Daoy (cell line): ENCODE results near the gene NUP205. TPM values are rescaled to one million over a fixed set of nuclear protein-coding genes. Genes with fewer than 3 reads are reported as not detected.
"Not testable (repeated sequence)": the region's sequence is repeated elsewhere in the genome, so short reads cannot be mapped to it uniquely, and the experiment has no call there.

ENCODE experiments used
- DNase-seq: peaks from one replicate; pipeline ENCODE4 v3.0.0-alpha.2; 2015; ENCODE audit warnings: low read depth
- total RNA-seq: library from RNA; depleted of rRNA; stranded (reverse); fragments of >200 nt; shearing (Covaris generic); gene quantifications from 2 replicates; pipeline ENCODE4 v1.2.3, GENCODE V29; 2014

NUP205 gene
- total RNA-seq, 1 experiment from 2014 or later = 101 TPM

DNA sequence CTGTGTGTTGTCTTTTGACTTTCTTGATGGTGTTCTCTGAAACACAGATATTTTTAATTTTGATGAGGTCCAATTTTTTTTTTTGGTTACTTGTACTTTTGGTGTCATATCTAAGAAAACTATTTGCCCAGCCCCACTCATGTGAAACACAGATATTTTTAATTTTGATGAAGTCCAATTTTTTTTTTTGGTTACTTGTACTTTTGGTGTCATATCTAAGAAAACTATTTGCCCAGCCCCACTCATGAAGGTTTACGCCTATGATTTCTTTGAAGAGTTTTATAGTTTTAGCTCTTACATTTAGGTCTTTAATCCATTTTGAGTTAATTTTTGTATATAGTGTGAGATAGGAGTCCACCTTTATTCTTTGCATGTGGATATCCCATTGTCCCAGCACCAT is 109.9 kb downstream of the NUP205 start:
- DNase-seq = not testable (repeated sequence)

DNA sequence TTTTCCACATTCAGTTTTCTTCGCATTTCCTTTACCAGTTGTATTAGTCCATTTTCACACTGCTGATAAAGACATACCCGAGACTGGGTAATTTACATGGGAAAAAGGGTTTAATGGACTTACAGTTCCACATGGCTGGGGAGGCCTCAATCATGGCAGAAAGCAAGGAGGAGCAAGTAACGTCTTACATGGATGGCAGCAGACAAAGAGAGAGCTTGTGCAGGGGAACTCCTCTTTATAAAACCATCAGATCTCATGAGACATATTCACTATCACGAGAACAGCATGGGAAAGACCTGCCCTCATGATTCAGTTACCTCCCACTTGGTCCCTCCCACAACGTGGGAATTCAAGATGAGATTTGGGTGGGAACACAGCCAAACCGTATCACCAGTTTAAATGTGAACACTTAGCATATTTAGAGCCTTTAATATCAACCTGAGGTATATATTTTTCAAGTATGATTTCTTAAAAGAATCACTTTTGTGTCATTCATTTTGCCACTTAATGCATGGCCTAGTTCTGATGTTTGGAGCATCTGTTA is 111.2 kb downstream of the NUP205 start:
- not testable (repeated sequence) for DNase-seq

DNA sequence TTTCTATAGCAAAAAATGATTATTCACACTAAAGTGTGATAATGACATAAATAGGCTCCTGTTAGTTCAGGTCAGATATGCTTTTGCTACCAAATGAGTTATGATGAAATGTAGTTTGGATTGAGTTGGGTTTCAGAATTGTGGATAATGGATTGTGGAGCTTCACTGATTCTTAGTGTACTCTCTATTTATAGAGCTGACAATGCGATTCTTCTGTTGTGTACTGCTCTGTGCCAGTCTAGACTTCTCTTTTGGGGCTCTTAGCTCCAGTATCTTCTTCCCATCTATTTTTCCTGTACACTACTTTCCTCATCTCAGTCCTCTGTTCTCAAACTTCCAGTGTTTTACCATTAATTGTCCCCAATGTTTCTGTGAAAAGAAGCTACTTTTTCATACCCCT is 112.1 kb downstream of the NUP205 start:
- DNase-seq = no peak

DNA sequence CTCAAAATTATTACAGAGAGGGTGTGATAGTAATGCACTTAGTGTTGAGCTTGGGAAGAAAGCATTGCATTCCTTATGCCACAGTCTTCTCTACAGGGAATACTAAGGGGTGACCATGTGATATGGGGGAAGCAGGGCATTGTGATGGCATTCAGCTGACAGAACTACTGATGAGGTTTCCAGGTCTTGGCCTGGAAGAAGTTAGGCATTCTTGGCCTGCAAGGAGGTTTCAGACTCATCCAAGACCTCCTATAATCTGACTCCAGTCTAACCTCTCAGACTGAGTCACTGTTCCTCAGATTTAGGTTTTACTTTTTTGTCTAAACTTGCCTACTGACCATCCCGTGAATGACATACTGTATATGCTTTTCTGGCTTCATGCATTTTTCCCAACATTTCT is 112.5 kb downstream of the NUP205 start:
- peak; percentile 7 for DNase-seq

DNA sequence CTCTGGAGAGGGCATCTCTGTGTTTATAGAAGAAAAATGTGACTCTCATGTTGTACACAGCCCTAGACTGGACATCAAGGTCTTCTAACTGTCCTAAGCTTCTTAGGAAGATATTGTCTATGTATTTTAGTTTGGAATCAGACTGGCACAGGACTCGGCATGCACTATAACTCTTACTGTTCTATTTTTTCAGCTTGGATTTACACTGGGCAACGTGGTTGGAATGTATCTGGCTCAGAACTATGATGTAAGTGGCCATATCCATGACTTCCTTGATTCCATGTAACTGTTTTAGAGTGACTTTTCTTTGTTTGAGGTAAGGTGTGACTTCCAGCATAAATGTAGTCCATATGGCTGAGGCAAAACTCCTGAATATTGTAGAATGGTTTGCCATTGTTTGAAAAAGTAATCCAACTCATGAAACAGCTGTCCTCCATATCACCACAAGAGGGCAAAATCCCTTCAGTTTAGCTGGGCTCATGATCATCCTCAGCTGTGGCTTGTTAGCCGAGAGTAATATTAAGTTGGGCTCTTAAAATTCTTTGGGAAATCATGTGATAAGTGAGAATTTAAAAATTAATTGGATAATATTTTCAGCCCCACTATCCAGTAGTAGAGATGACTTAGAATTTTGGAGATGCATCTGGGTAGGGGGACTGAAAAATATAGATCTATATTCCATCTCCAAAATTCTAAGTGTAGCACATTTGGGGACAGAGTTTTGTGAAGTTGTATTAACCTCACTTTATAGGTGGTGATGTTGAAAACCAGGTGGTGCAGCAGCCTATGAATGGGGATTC is 115.0 kb downstream of the NUP205 start:
- peak; percentile 63 for DNase-seq

DNA sequence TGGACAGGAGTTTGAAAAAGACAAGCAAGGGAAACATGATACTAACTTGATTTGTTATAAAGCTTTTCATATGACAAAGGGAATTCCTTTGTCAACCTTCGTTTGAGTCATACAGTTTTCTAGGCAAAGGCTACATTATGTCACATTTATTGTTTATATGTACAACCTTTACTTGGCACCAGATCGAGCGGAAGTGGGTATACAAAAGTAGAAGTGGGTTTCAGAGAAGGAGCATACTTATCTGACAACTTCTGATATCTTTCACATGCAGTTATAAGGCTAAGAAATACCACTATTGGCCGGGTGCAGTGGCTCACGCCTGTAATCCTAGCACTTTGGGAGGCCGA is 115.6 kb downstream of the NUP205 start:
- DNase-seq = peak; percentile 64

DNA sequence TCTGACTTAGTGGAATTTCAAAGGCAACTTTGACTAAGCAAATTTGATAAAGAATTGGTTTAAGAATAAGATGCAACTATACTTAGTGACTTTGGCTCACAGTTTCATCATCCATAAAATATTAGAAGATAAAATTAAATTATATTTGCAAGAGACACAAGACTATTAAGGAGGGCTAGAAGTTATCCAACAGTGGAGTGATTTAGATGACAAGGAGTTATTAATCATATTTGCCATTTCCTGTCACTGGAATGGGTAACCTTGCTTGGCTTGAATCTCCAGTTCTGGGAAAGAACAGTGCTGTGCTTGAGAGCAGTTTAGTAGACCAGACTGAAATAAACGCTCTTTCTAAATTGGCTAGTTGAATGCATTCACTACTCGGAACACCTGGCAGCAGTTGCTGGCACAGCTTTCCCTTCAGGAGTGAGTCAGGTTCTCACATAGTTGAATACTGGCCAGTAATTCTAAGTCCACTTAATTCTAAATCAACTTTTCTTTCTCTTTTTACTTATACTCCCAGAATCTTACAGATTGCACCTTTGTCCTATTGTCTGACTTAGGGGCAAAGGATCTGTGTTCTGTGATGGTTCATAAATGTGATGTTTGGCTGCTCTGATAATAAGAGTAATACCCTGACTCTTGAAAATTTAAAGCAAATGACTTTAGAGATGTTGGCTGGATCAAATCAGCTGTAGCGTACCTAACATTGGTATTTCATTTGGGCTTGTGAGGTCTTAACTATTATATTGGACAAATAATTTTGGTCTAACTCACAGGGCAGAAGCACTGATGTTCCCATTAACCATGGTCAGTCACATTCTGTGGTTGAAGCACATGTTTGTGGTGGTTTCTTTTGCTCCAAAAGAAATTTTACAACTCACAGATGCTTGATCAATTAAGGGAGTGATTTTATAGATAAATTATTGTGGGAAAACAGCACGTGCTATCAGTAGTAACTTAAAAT is 121.2 kb downstream of the NUP205 start:
- peak; percentile 45 for DNase-seq

DNA sequence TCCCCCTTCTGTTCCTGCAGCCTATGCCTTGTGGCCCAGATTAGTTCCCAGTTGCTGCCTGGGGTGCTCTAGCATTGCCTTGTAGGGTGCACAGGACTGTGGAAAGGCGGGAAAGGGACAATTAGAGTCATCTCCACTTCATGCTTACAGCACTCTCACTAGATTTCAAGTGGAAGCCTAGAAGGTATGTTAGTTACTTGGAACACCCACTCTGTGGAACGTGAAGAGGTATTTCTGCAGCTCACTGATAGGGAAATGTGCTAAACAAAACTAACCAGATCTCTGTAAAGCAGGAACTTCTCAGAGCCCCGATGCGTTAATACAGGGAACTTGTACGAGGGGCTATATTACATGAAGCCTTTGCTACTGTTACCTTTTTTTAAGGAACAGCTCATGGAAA is 124.0 kb downstream of the NUP205 start:
- DNase-seq = no peak

DNA sequence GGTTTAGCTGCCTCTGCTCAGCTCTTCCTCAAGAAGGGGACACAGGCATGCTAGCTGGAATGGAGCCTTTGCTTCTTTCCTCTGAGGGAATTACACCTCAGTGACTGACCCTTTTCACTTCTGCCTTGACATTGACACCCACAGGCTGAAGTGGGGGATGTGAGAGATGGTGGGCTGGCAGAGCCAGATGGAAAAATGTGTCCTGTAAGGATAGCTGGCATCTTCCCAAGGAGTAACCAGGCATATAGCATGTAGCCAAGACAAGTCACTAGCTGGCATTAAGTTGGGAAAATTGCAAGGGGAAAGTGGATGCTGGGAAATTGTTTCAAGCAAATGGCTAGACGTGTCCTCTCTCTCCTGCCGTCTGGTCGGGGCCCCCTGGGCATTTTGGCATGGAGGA is 124.5 kb downstream of the NUP205 start:
- no peak for DNase-seq

DNA sequence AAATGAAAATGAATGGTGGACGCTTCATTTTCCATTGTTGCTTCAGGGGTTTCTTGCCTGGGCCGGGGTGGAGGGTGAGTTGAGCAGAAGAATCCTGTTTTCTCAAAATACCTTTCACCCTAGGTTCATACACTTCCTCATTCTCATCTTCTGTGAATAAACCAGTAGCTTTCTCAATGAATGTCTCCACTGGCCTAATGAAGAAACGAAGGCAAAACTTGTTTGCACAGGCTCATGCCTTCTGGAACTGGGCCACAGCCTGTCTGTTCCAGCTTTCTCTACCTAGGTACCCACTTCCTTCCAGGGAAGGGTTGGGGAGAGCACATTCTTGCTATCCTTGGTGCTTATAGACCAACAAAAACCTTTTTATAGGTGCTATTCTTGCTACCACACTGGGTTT is 125.9 kb downstream of the NUP205 start:
- no peak for DNase-seq

DNA sequence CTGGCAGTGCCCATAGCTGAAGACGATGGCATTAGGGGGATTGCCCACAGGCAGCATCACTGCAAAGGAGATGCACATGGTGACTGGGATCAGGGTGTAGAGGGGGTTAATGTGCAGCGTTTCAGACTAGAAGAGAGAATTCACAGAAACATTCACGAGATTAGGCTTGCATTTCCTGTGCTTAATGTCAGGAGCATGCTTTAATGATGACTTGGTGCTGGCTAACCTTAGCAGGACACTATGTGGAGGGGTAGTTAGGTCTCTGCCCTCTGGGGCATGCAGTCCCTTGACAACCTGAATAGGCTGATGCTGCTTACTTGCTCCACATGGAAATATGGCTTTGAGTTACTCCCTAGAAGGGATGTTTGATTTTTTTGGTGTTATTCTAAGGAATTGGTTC is 126.4 kb downstream of the NUP205 start:
- no peak for DNase-seq

DNA sequence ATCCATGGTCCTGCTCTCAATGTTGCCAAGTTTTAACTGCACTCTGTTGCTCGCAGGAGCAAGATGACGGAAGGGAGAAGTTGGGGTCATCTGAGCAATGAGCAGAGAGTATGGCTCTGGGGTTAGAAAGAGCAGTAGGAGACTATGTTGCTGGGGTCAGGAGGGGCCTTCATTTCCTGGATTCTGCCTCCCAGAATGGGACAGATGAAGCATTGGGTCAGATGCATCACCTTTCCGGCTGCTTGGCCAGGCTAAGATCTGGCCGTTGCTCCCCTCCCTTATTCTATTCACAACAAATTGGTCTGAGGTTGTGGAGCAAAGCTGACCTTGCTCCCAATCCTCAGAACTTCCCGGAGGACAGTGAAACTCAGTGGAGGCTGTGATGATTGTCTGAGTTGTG is 127.0 kb downstream of the NUP205 start:
- no peak for DNase-seq

DNA sequence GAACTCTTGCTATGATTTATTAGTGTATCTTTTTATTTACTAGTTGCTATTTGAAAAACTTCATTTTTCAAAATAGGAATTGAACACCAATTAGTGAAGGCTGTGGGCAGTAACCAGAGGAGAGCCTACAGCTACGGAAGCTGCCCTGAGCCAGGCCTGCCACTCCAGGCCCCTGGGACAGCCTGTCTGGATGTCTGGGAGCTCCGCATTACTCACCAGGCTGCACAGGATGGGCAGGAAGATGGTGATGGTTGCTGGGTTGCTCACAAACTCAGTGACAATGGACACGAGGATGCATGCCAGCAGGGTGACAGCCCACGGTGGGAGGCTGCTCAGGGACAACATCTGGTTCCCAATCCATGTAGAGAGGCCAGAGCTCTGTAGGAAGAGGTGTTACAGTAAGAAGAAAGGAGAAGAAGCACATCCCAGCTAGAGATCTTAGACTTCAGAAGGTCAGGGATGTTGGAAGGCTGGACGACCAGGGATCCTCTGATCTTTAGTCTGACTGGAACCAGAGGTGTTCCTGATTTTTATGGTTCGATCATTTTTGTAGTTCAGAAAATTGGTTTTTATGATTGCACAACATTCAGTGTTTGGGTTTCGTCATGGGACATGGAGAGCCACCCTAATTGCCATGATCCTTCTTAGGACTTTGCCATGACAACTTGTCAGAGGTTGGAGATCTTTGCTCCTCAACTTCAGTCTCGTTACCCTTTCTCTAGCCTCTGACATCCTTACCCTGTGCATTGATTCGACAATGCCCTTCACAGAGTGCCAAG is 127.8 kb downstream of the NUP205 start:
- no peak for DNase-seq

DNA sequence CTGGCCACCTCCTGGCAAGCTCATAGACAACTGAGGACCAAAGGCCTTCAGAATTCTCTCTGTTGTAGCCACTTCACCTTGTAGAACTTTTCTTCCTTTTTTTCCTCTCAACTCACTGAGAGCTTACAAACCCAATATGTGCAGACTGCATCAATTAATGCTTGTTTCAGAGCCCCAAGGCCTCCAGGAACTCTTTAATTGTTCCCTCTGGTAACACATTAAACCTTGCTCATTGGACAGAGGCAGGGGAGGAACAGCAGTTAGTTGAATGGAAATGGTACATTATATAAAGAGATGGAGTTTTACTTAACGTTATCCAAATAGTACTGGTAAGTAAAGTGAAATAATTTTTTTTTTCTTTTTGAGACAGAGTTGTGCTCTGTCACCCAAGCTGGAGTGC is 129.7 kb downstream of the NUP205 start:
- DNase-seq = no peak

DNA sequence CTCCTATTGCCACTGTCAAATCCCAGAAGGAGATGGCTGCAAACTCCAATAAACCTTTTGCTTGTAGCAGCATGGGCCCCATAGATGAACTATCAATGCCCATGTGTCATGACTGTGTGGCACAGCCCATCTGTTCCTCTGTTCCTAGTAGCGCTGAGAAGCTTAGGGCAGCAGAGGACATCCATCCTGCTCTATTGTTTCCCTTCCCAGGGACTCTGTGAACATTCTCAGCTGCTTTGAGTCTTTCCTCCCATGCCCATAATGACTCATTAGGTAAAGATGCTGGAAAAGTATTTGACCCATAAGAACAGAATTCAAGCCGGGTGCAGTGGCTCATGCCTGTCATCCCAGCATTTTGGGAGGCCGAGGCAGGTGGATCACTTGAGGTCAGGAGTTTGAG is 132.8 kb downstream of the NUP205 start:
- no peak for DNase-seq

DNA sequence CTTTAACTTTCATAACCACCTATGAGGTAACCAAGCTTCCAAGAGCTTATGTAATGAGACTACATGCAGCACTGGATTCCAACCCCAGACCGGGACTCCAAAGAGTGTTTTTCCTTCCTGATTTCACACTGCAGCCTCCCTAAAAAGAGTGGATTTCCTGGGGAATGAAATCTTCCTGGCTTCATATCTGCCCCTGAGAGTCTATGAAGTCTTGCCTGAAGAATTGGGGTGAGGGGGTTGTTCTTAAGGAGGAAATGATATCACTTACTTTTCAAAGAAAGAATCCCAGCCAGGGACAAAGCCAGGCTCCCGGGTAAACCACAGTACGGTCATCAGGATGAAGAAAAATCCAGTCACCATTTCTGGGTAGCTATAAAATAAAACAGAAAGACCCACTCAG is 134.3 kb downstream of the NUP205 start:
- DNase-seq = no peak

DNA sequence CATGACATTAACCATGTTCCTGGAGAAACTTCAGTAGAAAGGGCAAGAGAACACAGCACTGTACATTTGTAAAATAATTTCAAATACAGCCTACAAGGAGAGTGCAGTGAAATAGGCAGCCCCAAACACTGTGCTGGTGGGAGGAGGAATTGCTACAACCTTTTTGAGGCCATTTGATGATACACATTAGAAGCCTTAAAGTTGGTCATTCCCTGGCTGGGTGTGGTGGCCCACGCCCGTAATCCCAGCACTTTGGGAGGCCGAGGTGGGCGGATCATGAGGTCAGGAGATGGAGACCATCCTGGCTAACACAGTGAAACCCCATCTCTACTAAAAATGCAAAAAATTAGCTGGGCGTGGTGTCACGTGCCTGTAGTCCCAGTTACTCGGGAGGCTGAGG is 134.9 kb downstream of the NUP205 start:
- DNase-seq = not testable (repeated sequence)

DNA sequence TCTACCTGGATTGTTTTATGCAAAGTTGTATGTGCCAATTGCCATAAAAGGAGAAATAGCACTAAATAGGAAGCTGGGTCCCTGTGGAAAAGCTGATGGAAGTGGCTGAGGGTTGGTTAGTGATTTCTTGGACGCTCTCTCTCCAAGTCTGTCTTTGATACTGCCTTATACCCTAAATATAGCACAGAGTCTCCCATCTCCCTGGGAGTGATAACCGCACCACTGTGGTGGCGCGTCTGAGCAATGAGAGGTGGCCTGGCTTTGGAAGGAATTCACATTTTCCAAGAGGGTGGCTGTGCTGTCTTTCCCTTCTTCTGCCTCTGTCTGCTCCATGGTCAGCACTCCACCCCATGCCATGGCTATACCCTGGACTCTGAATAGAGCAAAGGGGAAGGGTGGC is 135.8 kb downstream of the NUP205 start:
- no peak for DNase-seq

DNA sequence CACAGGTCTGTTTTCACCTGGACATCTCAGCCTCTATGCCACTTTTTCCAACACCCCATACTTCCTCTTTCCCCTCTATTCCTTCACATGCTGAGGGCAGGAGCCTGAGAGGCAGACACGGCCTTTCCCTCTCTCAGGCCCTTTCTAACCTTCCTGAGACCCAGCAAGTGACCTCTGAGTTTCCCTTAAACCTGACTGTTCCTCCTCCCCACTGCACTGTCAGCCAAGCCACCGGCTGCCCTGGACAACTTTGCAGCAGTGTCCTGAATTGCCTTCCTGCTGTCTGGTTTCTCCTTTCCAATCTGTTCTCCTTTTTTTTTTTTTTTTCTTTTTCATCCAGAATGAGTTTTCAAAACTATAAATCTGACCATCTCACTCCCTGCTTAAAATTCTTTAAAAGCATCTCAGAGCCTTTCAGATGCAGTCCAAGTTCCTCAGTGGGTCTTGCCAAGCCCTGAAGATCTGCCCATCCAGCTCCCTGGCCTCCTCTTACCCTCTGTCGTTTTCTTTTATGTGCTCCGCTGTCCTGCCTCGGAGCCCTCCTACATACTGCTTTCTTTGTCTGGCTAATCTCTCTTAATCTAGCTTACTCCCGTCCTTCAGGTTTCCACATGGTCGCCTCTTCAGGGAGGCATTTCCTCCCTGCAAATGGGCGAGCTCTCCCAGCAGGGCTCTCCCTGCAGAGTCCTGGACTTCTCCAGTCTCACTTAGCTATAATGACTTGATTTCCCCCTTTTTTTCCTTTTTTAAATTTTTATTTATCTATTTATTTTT is 139.7 kb downstream of the NUP205 start:
- DNase-seq = no peak
